ENCODE data around the gene ADAMTS12. TPM values are rescaled to one million over a fixed set of nuclear protein-coding genes. Genes with fewer than 3 reads are reported as not detected.

Gene ADAMTS12
- total RNA-seq, 1 experiment from 2014 or later: 6.2 TPM

GRCh38 chr5:33536802-33537201, 355.0 kb downstream of the ADAMTS12 start:
- Histone ChIP-seq H3K14ac (ENCODE audit: insufficient read depth, low read length) (no peak overlapping the region), H2AK5ac (ENCODE audit: insufficient read length, low read length) (no peak overlapping the region), H4K91ac (ENCODE audit: insufficient read length, low read depth, low read length) (no peak overlapping the region), H2AFZ (ENCODE audit: low read length) (no peak overlapping the region), H3K27ac (ENCODE audit: insufficient read length, low read depth, low read length) (no peak overlapping the region), H3K4ac (ENCODE audit: low read depth, low read length) (no peak overlapping the region), H2BK15ac (ENCODE audit: low read depth, low read length) (no peak overlapping the region), H4K8ac (replicated peaks; ENCODE audit: insufficient read length, low read depth, low read length) (no peak overlapping the region), H3K9ac (ENCODE audit: extremely low read depth, insufficient read length, low read length) (no peak overlapping the region), H2BK120ac (ENCODE audit: low read depth, low read length, poor library complexity, severe bottlenecking) (no peak overlapping the region), H3T11ph (ENCODE audit: low read length) (no peak overlapping the region), H4K20me1 (ENCODE audit: control insufficient read depth, insufficient read depth, insufficient read length) (no peaks in the 10 kb centered on the region), H3K18ac (ENCODE audit: insufficient read length, low read depth, low read length) (no peak overlapping the region), H3K9me3 (ENCODE audit: control insufficient read depth, low read depth, low read length) (no peaks in the 10 kb centered on the region), H2BK12ac (ENCODE audit: insufficient read length, low read depth, low read length) (no peak overlapping the region), H3K79me2 (ENCODE audit: insufficient read depth, low read length) (no peaks in the 10 kb centered on the region), H3K23ac (ENCODE audit: insufficient read length, low read depth, low read length) (no peak overlapping the region), H3K27me3 (ENCODE audit: insufficient read depth, low read length) (no peaks in the 10 kb centered on the region), H2BK20ac (ENCODE audit: low read depth, low read length, poor library complexity, severe bottlenecking) (no peak overlapping the region), H3K56ac (ENCODE audit: insufficient read length, low read depth, low read length) (no peak overlapping the region), H3K4me1 (ENCODE audit: insufficient read depth, low read length) (no peaks in the 10 kb centered on the region), H3K4me2 (ENCODE audit: insufficient read depth, insufficient read length, low read length) (no peak overlapping the region), H3K23me2 (ENCODE audit: insufficient read length, low read depth, low read length, poor library complexity, severe bottlenecking) (no peaks in the 10 kb centered on the region), H2BK5ac (ENCODE audit: insufficient read length, low read length) (no peak overlapping the region), H4K5ac (ENCODE audit: insufficient read length, low read depth, low read length) (no peak overlapping the region), H3K79me1 (ENCODE audit: insufficient read depth, low read depth, low read length, poor library complexity, severe bottlenecking) (no peaks in the 10 kb centered on the region)
- H3K4me1 Mint-ChIP-seq: peaks cover 5 to 7% of the 10 kb centered on the region in 2 experiments
- DNase-seq: no peak
- H3K9me3 Mint-ChIP-seq: no peaks in the 10 kb centered on the region
- peaks cover 4 to 10% (median 4%) of the 10 kb centered on the region in 3 experiments; a peak in 4 of 7 replicates for H3K36me3 Mint-ChIP-seq (ENCODE audit: insufficient read depth in 1 of 3, low read depth in 3 of 3)
- H3K27ac Mint-ChIP-seq: no peak overlapping the region
- no peak overlapping the region for H3K4me3 Mint-ChIP-seq
- peaks cover 7% of the 10 kb centered on the region for H3K27me3 Mint-ChIP-seq (ENCODE audit: low read depth)
- no CpG with 5 or more reads among the region's 1 CpG for WGBS (ENCODE audit: extremely low coverage, insufficient read length, low lambda C conversion rate)
- TF ChIP-seq CTCF (conservative IDR thresholded peaks at IDR 0.05): no peak

Data from H9 (cell line).